ENCODE results near the gene ABHD16B.
"Not testable (repeated sequence)": the region's sequence is repeated elsewhere in the genome, so short reads cannot be mapped to it uniquely, and the experiment has no call there.

The ABHD16B gene

DNA sequence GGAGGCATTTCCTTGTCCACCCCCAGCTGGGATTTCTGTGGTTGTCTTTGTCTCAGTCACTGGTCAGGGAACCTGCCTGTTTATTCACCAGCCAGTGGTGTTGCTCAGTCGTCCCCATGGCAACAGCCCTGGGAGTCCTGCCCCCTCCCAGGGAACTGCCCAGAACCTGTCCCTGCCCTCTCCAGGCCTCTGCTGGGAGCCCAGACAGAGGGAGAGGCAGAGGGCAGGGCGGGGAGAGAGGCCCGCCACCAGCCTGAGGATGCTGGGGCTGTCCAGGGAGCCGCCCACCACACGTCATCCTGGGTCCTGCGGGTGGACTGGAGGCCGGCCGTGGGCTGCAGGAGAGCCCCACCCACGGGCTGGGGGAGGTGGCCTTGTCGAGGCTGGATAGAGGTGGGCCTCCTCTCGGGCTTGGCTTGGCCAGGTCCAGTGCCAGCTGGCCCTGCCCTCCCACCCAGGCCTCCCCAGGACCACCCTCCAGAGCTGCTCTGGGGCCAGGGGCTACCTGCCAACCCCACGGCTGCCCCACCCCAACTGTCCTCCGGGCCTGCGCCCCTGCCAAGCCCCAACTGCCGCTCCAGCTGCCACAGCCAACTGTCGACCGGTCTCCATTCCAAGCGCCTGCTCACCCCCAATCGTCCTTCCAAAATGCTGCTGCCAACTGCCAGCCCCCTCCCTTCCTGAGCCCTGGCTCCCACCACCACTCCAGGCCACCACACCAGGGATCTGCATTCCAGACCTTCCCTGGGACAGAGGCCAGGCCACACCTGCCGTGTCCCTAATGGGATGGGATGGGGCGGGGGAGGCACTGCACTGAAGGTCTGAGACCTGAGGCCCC lies 26.1 kb upstream of the ABHD16B start:
- peak; percentile 86 to 94 (median 89) for DNase-seq

DNA sequence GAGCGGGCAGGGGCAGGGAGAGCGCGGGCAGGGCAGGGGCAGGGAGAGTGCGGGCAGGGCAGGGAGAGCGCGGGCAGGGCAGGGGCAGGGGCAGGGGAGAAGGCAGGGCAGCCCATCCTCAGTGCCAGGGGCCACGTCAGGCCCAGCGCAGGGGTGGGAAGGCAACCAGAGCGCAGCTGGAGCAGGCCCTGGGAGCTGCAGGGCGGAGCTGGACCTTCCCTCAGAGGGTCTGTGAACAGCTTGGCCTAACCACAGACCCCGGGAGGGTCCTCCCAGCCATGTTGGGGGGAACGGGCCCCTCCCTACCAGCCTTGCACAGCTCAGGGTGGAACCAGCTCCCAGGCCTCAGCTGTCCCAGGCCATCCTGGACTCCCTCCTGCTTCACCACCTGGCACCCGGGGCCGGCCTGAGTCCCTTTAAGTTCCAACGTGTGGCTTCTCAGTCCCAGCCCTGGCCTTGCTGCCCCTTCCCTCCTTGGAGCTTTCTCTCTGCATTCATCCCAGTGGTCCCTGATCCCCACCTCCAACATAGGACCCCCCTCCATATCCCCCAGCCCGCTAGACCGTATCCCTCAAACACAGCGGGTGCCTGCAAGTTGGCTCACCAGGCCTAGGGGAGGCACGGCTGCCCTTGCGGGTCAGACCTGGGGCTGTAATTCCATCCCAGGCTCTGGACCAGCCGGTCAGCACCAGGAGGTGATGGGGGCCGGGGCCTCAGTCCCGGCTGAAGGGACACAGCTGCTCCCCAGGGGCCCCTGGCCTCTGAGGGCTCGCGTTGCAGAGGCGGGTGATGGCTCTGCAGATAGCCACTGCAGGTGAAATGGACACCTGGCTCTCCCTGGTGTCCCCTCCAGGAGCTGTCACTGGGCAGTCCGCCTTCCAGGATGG lies 24.6 kb upstream of the ABHD16B start:
- no peak for DNase-seq

DNA sequence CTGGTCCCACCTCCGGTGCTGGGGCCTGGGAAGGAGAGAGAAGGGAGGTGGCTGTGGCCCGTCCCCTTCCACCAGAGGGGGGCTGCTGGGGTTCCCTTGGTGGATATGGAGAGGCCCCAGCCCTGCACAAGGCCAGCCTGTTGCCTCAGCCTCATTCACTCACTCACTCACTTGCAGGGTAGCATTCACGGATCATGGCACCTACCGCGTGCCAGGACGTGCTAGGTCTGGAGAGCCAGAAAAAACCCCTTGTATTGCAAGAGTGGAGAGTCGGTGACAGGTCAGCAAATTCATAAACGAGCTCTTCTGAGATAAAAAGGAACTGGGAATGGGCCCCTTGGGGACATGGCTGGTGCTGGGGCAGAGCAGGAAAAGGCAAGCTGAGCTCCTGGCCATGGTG lies 23.8 kb upstream of the ABHD16B start:
- DNase-seq: peak; percentile 82 to 86 (median 85)

DNA sequence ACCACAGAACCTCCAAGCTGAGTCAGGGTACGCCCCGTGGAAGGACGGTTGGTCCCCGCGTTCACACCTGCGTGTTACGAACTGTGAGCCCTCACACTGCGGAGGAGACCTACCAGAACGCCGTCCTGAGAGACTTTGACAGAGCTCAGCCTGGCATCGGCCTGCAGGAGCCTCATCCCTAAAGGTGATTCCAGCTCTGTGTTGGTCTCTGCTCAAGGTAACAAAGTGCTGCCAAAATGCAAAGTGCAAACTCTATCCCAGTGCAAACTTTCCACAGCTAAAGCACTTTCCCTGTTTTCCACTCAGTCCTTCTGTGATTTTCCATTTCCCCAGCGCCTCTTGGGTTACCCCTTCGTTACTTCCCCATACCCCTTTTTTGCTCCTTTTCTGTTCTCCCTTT lies 21.7 kb upstream of the ABHD16B start:
- DNase-seq: no peak

DNA sequence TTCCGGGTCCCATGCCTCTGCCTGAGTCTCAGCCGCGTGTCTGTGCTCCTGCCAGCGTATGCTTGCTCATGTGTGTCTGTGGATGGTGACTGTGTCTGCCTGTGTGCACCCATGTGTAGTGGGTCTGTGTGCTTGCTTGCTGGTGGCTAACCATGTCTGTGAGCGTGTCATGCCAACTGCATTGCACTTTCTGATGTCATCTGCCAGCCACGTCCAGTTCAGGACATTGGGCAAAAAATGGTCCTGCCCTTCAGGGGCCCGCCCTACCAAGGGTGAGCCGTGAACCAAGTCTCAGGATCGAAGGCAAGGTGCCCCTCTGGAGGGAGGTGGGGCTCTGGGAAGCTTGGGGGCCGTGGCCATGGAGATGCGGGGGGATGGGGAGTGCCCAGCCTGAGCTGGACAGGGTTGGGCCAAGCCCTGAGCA lies 20.9 kb upstream of the ABHD16B start:
- DNase-seq: no peak

DNA sequence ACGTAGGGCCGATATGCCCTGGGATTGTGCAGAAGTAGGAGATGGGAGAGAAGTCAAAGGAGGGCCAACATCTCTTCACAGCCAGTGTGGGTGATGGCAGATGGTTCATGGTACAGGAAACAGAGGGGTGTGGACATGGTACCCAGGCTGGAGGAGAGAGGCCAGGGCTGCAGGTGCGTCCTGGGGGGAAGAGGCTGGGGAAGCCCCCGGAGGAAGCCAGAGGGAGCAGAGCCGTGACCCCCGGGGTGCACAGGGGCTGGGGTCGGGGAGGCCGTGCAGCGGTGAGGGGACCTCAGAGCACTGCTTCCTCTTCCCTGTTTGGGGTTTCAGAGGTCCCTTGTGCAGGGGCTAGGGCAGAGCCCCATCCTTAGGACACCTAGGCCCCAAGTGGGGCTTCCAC lies 19.0 kb upstream of the ABHD16B start:
- DNase-seq: no peak

DNA sequence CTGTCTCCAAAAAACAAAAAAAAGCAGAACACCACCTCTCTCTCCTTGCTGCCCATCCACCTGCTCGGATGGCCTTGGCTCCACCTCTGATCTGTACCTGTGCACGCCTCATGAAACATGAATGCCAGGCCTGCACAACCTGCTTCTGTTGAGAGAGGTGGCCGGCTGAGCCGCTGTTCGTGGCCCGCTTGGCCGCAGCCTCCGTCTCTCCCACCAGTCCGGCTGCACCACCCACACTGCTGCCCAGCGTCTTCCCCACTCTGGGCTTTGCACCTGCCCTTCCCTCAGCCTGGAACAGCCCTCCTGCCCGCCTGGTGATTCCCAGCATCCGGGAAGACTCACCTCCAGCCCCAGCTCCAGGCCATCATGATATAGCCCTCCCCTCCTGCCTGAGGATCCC lies 18.1 kb upstream of the ABHD16B start:
- no peak for DNase-seq

DNA sequence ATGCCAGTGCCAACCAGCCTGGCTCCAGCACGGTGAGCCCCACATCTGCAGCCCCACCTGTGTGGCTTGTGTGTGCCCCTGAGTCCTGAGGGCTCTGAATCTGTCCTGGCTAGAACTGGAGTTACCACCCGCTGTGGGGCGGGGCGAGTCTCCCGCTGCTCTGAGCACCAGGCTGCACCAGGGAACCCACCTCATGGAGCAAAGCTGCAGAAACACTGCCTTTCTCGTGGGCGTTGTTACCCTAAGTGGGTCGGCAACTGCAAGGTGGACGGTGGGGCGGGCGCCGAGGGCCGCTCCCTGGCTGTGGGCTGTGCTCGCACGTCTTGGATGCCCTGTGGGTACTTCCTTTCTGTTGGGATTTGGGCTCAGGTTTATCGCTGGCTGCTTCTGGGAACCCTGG lies 17.5 kb upstream of the ABHD16B start:
- DNase-seq: no peak

DNA sequence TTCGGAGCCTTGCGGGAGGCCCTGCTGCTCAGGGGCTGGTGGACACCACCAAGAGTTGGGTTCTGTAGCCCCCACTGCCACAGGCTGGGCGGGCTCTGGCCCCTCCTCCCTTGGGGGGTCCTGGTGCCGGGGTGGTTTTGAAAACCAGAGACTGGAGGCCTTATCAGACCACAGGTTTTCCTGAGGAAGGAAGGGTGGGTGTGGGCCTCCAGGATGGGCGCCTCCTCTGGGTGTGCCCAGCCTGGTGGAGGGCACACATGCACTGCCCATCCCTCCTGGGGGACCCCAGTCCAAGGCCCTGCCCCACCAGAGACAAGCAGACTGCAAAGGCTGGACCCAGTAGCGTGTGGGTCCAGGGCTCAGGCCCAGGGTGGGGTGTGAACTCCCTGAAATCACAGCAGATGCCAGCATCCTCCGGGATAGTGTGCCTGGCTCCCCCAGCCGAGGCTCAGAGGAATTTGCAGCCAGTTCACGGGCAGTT lies 16.7 kb upstream of the ABHD16B start:
- no peak for DNase-seq

DNA sequence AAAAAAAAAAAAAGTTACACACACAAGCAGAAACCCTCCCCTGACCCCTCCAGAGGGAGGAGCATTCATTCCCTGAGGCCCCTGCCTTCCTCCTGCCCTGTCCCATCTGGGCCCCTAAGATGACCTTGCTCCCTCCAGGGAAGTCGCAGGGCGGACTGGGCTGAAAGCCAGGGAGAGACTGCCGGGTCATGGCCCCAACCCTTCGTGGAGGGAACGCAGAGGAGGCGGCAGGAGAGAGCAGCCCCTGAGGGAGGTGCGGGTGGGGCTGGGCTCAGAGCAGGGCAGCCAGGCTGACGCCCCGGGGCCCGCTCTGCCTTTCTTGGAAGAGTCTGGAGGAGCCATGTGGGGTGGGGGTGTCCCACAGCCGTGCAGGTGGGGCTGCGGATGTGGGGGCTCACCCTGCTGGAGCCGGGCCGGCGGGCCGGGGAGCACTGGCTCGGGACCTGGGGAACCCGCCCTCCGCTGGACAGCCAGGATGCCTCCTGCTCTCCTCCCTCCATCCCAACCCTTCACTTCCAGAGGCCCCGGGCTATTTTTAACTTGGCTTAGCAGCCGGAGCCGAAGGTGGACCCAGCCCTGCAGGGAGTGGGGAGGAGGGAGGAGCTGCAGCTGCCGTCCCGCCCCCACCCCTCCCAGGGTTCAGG lies 15.0 kb upstream of the ABHD16B start:
- DNase-seq: peak in 1 of 3 donors; percentile 29

DNA sequence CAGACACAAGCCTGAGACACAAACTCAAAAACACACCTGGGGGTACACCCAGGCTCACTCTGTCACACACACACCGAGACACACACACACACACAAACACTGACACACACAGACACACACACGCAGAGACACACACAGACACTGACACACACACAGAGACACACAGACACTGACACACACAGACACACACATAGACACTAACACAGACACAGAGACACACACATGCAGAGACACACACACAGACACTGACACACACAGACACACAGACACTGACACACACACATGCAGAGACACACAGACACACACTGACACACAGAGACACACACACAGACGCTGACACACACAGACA lies 14.4 kb upstream of the ABHD16B start:
- no peak for DNase-seq

DNA sequence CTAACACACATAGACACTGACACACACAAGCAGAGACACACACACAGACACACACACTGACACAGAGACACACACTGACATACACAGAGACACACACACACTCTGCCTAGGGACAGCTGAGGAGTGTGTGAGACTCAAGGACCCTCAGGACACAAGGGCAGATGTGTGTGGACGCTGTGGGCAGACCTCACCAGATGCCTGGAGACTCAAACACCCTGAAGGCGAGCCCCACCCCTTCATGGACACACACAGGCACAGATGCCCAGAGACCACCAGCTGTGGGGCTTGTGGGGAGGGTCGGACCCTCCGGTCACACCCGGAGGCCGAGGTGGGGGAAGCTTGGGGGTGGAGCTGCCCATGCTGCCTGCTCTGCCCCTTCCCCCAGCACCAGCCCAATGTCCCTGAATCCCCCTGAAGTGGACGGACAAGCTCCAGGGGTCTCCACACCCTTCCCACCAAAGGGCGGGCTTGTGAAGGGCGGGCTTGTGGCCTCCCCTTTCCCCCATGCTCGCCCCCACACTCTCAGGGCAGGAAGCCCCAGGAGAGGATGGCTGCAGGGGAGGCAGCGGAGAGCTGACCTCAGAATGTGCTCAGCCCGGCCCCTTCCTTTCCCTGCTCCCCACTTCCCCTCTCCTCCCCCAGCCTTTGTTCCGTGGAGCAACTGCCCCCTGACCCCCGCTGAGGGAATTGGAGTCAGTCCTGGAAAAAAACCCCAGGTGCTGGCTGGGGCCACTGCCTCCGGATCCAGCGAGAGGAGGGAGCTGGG lies 13.9 kb upstream of the ABHD16B start:
- peak; percentile 46 to 62 (median 49) for DNase-seq

DNA sequence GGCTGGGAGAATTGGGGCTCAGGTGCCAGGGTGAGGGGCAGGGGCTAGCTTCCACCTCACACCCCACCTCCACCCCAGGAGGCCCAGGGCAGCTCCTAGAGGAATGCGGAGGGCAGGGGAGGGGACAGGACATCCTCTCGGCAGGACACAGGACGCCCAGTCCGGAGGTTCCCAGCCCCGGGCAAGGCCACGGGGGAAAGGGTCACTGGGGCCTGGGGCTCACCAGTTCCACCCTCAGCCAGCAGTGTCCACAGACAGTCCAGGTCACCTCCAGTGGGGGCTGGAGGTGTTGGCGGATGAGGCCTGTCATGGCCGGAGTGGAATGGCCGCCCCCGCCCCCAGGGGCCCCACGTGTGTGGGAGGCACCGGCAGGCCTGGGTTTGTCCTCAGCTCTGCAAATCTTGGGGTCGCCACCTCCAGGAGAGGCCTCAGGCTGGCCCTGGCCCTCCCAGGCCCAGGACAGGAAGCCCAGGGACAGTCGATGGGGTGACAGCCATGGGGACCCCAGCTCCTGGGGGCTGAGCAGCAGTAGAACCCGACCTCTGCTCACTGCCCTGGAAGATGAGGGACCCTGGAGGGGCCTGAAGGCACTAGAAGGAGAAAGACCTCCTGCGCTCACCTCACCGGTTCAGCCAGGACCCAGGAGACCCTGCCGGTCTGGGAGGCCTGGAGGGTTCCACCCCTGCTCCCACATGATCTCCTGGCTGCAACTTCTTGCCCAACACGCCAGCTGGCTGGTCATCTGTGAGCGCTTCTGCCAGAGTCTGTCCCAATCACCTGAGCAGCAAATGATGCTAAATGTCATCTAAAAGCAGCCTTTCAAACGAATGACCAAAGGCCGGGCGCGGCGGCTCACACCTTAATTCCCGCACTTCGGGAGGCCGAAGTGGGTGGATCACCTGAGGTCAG lies 13.0 kb upstream of the ABHD16B start:
- DNase-seq: peak in 2 of 3 donors; percentile 22 to 42

DNA sequence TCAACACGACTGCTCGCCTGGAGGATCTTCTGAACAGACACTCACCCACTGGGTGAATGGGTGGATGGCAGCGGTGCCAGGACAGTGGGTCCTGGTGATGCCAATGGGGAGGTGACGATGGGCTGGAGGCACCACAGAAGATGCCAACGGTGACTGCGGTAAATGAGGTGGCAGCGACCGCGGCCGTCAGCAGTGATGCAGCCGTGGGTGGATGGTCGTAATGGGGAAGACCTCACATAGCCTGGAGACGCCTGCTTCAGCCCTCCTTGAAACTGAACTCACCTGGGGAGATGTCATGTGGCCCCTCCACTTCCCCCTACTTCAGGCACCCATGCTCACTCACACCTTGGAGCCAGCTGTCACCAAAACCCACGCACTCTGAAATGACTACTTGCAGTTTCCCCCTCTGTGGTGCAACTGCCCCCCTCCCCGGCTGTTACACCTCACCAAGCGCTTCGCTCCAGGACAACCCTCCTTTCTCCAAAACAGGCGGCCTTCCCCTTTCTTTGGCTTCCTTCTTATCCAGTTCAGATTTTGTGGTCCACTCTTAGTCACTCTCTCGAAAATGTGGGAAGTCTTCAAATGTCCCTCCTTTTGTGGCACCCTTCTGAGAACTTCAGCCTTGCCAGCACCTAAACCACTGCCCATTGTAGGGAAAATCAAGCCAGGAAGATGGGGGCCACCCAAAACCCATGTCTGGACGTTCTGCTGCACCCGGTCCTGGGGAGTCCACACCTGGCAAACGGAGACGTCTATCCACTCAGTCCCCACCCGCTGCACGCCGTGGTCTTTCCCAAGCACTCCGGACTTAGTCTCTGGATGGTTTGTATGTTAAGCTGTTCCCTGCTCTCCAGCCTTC lies 10.4 kb upstream of the ABHD16B start:
- peak; percentile 81 to 83 (median 83) for DNase-seq

DNA sequence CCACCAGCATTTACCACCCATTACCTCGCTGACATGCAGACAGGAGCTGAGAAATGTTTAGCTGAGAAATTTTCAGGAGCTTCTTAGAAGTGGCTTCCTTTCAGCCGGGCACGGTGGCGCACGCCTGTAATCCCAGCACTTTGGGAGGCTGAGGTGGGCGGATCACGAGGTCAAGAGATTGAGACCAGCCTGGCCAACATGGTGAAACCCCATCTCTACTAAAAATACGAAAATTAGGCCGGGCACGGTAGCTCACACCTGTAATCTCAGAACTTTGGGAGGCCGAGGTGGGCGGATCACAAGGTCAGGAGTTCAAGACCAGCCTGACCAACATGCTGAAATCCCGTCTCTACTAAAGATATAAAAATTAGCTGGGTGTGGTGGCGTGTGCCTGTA lies 9.8 kb upstream of the ABHD16B start:
- DNase-seq: not testable (repeated sequence)

DNA sequence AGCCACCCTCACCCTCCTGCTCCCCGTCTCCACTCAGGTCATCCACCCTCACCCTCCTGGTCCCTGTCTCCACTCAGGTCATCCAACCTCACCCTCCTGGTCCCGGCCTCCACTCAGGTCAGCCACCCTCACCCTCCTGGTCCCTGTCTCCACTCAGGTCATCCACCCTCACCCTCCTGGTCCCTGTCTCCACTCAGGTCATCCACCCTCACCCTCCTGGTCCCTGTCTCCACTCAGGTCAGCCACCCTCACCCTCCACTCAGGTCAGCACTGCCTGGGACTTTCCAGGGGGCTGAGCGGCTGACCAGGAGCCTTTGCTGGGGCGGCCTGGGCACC lies 7.6 kb upstream of the ABHD16B start:
- DNase-seq: not testable (repeated sequence)

DNA sequence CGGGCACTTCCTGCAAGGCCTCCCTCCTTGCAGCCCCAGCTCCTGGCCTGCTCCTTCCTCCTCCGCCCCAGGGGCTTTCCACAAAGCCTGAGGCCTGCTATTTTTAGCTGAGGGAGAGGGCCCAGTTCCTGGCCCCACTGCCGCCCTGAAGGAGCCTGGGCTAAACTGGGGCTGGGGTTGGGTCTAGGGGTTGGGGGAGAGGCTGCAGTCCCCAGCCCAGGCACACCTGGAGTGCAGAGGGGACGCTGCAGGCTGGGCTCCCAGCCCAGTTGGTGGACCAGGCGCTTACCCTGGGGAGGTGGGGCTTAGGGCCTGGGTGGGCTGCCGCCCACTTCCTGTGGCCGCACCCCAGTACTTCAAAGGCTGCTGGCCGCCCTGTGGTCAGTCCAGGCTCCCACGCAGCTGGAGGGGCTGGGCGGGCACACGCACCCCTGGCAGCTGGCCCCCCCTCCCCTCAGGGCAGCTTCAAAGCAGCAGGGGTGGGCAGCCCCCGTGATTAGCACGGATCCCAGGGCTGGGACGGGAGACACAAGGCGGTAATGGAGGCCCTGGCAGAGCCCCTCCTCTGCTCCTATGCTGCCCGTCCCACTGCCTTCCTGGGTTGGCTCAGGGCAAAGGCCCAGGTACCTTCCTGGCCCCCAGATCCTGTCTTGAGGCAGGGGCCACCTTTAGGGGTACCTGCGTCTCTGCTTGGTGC lies 7.1 kb upstream of the ABHD16B start:
- peak; percentile 82 to 90 (median 85) for DNase-seq

DNA sequence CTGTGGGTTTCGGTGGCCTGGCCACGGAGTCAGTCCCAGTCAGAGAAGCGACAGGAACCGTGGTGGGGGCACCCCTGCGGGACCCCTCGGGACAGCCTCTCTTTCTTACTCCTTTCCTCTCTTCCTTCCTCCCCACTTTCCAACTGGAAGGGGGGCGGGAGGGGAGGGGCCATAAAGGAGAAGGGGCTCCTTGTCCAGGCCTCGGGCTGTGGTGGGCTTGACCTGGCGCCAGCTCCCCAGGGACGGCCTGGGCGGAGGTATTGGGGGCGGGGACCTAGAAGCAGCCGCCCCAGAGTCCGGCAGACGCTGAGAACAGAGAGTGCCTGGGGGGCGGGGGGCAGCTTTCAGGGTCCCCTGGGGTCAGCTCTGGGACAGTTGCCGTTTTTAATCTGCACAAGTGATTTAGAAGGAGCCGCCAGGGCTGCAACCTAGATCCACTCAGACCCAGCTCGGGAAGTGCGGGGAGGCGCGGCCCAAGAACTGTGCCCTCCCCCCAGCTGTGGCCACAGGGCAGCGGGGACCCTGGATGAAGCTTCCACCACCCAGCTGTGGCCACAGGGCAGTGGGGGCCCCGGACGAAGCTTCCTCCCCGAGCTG lies 6.4 kb upstream of the ABHD16B start:
- DNase-seq: peak; percentile 9 to 25 (median 17)

DNA sequence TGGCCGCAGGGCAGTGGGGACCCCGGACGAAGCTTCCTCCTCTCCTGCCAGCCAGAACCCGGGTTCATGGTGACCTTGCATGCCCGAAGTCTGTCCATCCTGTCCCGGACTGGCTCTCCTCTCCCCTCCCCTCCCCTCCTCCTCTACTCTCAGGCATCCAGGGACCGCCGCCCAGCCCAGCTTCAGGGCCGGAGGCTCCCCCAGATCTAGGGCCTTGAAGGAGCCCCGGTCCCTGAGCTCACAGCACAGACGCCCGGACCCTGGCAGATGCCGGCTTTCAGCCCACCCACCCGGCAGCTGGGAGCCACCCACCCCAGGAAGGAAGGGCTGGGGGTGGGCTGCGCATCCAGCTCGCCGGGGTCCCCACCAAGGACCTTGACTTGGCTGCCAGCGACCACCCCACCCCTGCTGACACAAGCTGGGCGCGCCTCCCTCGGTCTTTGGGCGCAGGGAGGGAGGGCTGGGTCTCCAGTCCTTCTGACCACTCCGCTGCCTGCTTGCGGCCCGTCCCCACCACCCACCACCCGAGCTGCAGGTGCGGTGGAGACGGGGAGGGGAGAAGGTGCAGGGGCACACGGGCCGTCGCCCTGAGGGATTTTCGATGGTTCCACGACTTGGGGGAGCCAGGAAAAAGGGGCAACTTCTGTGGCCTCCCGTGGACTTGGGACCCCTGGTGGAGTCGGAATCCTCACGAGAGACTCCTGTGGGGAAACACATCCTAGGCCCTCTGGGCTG lies 5.8 kb upstream of the ABHD16B start:
- no peak for DNase-seq
